OCI-M2 (cell line): Measurements from ENCODE around the gene FSD1.

Experiments used
- DNase-seq: peaks from one replicate; lab custom pipeline; 2025; ENCODE audit not compliant: unreplicated experiment; lab: John Stamatoyannopoulos, UW

FSD1 gene

DNA sequence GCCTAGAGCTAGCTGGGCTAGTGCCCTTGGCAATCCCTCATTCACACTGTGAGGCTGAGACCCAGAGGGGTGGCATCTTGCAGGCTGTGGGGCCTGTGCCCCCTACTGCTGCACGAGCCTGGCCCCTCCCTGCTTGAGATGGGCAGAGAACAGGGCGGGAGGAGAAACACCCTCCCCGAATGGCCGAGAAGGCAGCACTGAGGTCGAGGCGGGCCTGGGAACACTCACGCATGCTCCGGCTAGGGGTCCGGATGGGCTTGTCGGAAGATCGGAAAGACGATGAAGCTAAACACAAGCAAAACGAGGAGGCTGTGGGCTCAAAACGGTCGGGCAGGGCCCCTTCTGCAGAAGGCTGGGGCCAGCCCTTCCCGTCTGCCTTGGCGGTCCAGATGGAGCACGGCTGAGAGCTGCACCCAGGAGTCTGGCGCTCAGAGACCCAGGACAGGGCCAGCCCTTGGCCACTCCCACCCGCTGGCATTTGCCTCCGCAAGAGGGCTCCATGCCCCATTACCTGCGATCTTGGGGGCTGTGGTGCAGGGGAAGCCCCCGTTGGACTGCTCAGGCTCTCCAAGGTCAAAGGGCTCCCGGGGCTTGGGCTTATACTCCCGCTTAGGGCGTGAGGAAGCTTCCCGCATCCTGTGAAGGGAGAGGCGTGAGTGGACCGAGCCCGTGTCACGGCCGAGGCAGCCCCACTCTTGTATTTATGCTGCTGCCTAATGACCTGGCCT is 57.9 kb downstream of the FSD1 start:
- DNase-seq = no peak

DNA sequence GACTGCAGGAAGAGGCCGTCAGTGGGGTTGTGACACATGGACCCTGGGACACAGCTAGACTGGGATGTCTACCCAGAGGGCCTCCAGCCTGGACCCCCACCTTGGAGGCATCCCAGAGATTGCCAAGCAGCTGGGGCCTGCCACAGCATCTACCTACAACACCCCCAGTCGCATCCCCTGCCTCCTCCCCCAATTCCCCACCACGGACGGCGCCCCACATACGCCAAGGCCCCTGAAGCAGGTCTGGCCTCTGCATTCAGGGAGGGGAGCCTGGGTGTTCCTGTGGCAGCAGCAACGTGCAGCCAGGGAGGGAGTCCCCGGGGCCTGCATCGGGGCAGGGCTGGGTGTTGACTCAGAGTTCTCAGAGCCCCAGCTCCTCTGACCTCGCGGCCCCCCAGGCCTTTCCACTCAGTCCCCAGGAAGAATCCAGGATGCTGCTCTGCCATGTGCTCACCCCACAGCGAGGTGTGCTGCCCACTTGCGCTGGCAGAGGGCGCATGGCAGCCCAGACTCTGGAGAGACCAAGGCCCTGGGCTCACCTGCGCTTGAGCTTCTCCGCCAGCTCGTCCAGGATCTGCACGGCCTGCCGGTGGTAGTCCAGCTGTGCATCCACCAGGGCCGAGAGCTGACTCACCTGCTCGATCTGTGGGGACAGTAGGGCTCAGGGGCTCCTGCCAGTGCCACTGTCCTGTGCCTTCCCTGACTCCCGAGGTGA is 58.6 kb downstream of the FSD1 start:
- no peak for DNase-seq

DNA sequence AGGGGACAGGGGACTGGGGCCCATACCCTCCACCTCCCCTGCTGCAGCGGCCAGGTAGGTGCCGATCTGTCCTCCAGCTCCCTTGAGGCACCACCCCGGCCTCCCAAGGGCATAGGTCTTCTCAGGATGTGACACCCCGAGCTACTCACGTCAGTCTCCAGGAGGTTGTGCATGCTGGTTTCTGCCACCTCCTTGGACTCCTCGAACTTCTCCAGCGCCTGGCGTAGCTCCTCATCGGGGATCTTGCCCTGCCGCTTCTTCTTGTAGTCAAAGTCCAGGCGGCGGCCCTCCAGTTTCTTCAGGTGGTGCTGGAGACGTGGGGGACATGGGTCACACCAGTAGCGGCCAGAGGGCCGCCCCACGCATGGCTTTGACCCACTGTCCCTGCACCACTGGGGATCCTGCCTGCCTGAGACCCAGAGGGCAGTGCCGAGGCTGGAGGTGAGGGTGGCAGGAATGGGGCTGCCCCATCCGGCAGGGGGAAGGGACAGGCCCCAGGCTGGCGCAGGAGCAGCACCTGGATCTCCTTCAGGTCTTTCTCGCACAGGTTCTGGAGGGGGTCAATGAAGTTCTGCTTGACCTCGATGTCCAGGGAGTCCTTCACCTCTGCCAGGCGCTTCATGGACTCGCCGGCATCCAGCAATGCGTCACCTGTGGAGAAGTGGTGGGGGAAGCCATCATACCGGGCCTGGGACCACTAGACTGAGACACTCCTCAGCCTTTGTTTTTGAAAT is 59.3 kb downstream of the FSD1 start:
- DNase-seq = no peak

DNA sequence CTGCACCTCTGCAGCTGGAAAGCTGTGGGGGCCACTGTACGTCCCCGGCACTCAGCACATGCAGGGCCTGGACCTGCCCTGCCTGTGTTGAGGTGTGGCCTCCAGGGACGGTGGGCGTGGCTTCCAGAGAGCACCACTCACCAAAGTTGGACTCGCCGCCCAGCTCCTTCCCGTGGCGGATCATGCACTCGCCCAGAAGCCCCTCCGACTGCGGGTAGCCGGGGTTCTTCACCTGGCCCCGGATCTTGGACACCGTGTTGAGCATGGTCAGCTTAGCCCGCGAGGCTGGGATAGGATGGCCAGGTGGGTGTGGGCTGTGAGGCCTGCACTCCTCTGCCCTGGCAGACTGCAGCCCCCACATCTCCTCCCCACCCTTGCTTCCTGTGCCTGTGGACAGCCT is 60.9 kb downstream of the FSD1 start:
- DNase-seq = no peak

DNA sequence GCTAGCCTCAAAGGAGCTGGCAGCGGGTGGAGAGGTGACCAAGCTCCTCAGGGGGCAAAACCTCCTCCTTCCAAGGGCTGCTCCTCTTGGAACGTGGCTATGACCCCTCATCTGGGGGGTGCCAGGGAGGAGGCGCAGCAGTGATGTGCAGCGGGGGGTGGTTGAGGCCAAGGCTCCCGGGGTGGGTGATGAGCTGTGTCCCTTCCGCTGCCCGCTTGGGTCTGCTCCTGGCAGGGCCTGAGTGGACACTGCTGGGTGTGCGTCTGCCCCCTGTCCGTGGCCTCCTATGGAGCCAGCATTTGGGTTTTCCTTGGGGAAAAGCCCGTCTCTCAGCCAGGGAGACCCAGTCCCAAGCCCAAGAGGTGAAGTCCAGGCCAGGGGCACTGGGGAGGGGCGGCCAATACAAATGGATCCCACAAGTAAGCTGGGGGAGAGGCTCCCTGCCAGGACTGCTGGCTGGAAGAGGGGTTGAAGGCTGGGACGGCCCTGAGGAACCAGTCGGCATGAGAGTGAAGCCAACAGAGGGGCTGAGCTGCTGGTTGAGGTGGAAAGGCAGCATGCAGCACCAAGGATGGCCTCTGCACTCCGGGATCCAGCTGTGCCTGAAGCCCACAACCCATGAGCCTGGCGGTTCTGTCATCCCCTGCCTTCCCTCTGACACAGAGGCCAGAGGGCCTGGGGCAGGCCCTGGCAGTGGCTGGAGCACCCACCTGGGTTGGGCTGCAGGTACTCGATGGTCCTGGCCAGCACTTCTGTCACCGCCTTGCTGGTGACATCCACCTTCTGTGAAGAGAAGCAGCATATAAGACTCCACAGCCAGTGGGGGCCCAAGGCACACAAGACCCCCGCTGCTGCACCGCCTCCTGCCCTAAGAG is 61.6 kb downstream of the FSD1 start:
- DNase-seq = no peak

DNA sequence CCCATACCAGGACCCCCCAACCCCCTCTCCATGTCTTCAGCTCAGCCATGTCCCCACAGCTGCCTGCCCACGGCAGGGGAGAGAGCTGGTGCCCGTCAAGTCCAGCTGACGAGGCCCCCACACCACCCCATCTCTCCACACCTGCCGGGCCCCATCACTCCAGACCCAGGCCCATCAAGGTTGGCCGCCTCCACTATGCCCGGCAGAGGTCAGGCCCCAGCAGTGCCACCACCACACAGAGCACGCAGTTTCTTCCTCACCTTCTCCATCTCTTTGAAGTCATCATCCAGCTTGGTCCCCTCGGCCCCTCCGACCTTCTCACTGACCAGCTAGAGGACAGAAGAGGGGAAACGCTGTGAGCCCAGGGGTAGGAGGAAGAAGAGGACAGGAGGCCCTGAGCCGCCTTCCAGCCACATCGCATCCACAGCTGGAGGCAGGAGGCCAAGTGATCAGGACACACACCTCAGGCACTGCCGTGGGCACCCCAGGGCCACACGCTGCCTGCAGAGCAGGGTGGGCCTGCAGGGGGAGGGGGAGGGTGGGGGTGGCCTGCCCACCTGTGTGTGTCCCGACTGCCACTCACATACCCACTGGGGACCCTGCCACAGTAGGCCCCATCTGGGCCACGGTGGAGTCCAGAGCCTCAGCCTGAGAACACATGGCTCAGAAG is 62.4 kb downstream of the FSD1 start:
- DNase-seq = no peak

DNA sequence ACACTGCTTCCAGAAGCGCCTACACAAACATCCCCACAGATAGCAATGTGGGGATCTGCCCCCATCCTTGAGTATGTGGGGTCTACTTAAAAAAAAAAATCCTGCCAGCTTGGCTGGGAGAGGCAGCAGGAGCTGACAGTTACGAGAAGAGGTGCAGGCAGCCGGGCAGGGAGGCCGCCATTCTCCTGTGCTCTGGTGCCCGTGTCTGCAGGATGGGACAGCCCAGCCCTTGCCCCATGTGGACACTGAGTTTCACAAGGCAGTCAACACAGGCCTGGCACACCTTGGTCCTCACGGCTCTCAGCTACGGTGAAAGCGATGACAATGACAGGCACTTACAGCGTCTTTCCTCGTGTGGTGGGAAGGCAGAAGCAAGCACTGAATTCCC is 62.9 kb downstream of the FSD1 start:
- DNase-seq = no peak

DNA sequence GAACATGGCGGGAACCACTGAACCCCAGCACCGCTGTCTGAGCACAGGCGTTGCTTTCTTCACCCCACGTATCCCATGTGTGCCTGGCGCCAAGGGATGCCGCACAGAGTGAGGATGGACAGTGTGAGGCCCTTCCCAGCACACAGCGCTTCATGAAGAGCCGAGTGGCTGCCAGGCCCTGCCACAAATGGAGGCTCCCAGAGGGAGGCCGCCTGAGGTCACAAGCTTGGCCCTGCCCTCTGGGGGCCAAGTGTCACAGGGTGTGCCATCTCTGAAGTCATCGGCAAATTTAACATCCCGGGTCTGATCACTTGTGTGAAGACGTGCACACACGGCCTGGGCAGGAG is 63.4 kb downstream of the FSD1 start:
- no peak for DNase-seq

DNA sequence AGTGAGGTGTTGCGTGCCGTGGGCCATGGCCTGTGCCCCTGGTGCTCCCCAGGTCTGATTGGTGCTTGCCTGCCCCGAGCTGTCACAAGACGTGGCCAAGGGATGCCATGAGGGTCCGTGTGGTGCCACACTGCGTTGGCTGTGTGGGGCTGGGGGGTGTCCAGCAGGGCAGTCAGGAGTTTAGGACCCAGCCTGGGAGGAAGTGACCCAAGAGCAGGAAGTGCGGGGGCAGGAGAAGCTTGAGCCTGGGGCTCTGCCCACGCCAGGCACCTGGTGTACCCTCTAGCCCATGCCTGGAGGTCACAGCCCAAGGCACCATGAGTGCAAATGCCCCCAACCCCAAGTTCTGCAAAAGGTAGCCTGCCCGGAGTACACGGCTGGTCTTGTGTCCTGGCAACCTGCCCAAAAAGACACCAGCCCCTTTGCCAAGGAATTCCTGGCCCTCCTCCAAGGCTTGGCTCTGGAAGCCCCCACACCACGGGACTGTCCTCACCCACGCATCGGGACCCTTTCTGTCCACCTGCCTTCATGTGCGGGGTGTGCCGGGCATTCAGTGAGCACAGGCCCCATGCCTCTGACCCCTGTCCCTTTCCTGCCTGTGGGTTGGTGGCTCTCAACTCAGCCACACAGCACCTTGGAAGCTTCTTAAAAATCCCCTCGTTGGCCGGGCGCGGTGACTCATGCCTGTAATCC is 63.9 kb downstream of the FSD1 start:
- no peak for DNase-seq

DNA sequence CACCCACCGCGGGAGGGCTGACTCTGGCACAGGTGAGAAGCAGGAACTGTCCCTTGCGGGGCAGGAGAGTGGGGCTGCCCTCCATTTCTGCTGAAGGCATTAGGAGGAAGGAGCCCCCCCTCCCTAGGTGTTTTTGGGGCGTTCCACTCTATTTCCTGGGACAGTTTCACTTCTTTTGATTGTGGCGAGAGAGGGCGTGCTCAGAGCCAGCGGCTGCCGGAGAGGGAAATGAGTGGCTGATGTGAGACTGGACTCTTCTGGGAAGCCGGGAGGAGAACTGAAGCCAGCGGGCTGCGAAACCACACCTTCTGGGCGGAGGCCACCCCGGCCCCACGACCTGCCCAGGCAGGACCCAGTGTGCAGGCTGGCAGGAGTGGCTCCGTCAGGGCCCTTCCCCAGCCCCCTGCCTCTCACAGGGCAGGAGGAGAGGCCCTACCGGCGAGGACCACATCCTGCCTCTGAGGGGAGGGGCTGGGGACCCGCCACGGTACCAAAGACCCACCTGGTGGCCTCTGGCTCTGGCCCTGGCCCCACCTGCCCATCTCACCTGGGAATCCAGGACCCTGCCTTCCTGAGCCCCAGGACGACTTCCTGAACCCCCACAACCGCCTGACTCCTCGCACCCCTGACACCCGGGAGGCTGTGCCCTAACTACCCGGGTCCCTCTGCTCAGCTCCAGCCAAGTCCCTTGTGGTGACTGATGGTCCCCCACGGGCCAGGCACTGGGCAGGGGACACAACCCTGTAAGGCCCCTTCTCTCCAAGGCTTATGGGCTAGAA is 64.9 kb downstream of the FSD1 start:
- DNase-seq = no peak

DNA sequence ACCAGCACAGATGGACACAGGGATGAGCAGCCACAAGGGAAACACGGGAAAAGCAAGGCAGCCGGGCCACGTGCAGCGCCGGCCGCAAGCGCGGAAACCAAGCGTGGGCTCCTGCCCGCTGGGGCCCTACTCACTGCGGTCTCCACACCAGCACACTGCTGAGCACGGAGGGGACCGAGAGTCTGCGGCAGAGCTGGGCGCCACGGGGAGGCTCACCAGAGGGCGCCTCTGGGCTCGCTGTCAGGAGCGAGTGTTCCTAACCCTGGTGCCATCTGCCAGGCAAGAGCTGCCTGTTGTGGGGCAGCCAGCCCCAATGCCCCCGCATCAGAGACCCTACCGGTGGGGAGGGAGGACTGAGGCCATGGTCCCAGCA is 65.5 kb downstream of the FSD1 start:
- DNase-seq = no peak

DNA sequence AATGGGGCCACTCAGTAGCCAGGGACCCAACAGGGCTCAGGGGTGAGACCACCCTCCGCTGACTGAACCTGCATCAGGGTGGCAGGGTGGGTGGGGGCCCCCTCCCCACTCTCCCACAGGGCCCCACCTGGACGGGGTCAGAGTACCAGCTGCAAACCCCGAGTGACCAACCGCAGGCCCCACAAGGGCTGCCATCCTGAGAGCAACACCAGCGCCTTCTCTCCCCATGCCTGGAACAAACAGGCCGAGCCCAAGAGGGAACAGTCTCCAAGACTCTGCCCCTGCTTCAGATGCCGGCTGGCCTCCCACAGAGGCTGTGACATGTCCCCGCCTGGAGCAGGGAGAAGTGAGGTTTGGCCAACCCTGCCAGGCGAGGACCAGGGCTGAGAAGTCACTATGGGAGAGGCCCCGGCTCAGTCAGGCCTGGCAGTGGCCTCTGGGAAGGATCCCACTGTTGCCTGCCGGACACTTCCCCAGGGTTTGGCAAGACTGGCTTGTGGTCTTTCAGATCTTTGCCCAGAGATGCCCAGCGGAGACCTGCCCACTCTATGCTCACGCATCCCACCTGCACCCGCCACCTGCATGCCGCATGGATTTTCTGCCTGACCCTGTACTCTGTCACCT is 66.1 kb downstream of the FSD1 start:
- no peak for DNase-seq

DNA sequence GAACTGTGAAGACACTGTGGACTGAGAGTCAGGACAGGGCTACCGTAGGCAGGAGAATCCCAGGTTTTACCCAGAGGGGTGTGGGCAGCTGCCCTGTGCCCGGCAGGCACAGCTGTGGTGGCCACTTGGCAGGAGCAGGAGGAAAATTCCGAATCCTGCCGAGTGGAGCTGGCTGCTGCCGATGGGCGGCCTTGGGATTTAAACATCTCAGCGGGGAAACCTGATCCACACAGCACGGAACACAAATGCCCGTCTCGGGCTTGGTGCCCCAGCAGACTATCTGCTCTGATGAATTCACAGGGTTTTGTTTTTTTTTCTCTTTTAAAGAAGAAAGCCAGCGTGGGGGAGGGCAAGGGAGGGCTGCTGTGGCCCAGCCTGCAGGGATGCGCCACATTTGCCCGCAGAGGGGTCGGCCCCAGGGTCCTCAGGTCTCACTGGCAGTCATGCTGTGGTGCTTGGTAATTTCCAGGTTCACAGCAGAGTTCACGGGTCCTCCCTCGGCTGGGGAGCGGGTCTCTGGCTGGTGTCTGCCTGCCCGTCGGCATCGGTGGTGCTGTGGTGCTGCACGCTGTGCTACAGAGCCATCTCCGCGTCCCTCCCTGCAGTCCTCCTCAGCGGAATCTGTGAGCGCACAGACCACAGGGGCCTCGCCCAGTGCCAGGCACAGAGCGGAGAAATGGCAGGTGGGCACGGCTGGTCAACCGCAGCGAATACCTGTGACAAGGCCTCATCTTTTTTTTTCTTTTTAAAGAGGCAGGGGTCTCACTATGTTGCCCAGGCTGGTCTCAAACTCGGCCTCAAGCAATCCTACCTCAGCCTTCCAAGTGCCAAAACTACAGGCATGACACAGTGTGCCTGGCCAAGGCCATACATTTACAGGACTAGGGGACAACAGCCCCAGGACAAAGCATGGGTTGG is 67.1 kb downstream of the FSD1 start:
- DNase-seq = no peak

DNA sequence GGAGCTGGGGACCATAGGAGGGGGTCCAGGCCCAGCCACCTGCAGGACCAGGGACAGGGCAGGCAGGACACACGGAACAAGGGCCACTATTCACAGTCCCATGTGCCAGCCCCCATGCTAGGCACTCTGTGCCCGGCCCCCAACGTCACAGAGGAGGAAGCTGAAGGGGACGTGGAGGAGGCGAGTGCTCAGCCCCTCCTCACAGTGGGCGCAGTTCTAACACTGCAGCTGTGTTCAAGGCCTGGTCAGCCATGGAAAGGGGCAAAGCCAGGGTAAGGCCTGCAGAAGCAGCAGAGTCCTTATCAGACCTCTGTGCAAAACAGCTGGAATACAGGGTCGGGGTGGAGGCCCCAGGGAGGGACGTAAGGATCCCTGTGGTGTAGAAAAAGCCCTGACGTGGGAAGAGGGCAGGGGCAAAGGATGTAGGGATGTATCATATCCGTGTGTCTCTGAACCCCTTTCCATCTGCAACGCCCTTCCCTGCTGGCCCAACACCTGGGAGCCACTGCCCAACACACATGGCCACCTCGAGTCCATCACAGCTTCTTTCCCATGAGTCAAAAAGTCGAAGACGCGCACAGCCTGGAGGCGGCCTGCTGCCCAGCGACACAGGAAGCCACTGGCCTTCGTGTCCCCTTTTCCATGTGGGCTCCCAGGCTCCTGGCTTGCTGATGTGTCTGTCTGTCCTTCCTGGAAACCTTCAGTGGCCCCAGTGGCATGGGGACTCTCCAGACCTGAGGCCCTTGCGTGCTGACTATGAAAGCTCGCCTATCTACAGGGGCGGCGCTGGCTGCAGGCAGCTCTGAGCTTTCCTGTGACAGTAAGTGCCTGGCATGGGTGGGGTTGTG is 68.0 kb downstream of the FSD1 start:
- no peak for DNase-seq

DNA sequence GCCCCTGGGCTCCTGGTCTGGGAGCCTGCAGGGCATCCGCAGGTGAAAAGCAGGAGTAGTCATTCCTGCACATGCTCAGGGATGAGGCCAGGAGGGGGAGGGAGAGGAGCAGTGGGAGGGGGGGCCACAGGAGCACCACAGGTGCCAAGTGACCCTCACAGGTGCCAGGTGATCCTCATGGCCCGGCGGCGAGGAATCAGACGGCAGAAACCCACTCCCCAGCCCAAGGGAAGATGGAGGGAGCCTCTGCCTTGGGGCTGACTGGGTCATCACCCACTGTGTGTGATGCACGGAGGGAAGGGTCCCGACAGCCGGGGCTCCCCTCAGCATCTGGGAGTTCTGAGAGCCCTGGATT is 68.6 kb downstream of the FSD1 start:
- DNase-seq = no peak
